Ovary (tissue), 9 donors: ENCODE measurements around the gene UNC5A. TPM values are rescaled to one million over a fixed set of nuclear protein-coding genes. Genes with fewer than 3 reads are reported as not detected.

Experiments used
- DNase-seq, 5 donors: peaks; one replicate each; pipeline ENCODE4 v3.0.0-alpha.2; 2019 to 2020
- H3K27ac ChIP-seq, 2 donors: fragments of 200-600 bp; one replicate each; pipeline versions ENCODE4 v1.5.1 to v1.8.0; 2019 to 2022
- H3K27me3 ChIP-seq: fragments of 200-600 bp; one replicate; pipeline ENCODE4 v1.8.0; 2022
- H3K36me3 ChIP-seq: fragments of 200-600 bp; sonication (generic); one replicate; pipeline ENCODE4 v1.5.1; 2019
- H3K4me1 ChIP-seq: one replicate; pipeline ENCODE4 v1.8.1; 2013; ENCODE audit warnings: mild to moderate bottlenecking, moderate library complexity; ENCODE audit not compliant: insufficient read depth
- H3K4me3 ChIP-seq: fragments of 200-600 bp; sonication (generic); one replicate; pipeline ENCODE4 v1.5.1; 2017
- H3K9me3 ChIP-seq, 2 donors: fragments of 200-600 bp in 1 of 2; sonication (generic) in 1 of 2; one replicate each; pipeline versions ENCODE4 v1.5.1 to v1.8.1; 2013 to 2019; ENCODE audit warnings: mild to moderate bottlenecking in 1 of 2, moderate library complexity in 1 of 2
- EP300 ChIP-seq: sonication (generic); formaldehyde crosslinking; IDR thresholded peaks from one replicate; pipeline ENCODE4 v1.6.1; 2017; ENCODE audit warnings: antibody characterized with exemption
- POLR2A ChIP-seq: fragments of 450-650 bp; IDR thresholded peaks from one replicate; pipeline ENCODE4 v1.6.1; 2017; ENCODE audit warnings: antibody characterized with exemption, mild to moderate bottlenecking, moderate library complexity
- WGBS, 3 donors: extraction: QIAGEN DNeasy Blood & Tissue Kit in 1 of 3; methylation state at CpG; one replicate each; pipeline versions ENCODE4 v1.1.5 to v1.1.7; 2013 to 2017; 5-methylcytosine and 5-hydroxymethylcytosine counted together
- intact Hi-C, 4 donors: fragments of 100-400 bp; cut with DNase I; formaldehyde crosslinking; loops; one replicate each; pipeline versions ENCODE4 v1.11.0 to v1.15.1; 2022 to 2023
- polyA plus RNA-seq, 2 donors: library from polyadenylated mRNA; stranded (reverse); fragments of 200-250 nt in 1 of 2; fragments of 350-450 nt in 1 of 2; fragmentation: Illumina TruSeq in 1 of 2; extraction: RNeasy Lipid Tissue Mini Kit (QIAGEN cat#74804) in 1 of 2; gene quantifications; one replicate each; pipeline ENCODE4 v1.2.3, GENCODE V29; 2013 to 2014
- total RNA-seq, 7 donors: library from RNA; depleted of rRNA in 2 of 7; stranded (reverse); fragments of >200 nt in 2 of 7; fragmentation: NEBNext Ultra II Directional in 3 of 7; extraction: Animal tissue kit (Norgen Biotek cat#: 25700) in 3 of 7; gene quantifications; one replicate each; pipeline versions ENCODE4 v1.1.0 to v1.2.4, GENCODE V29; 2016 to 2023
- TF ChIP-seq, protein P1 (sequence below), 3 donors: fragments of 450-650 bp in 2 of 3; fragments of 200-600 bp in 1 of 3; IDR thresholded peaks; one replicate each; pipeline versions ENCODE4 v1.5.1 to v1.8.0; 2016 to 2022; ENCODE audit warnings: antibody characterized with exemption in 3 of 3, mild to moderate bottlenecking in 1 of 3
- donor health status: DM: no; HTN: no; CAD: no; lungs with moderate emphysema.
- donor health status: DM: no; HTN: no; CAD: no.
- donor health status: Bipolar disorder and iron deficiency.
- donor health status: DM: yes; HTN: yes; CAD: no.
- donor health status: DM: no; HTN: no; CAD: no.
- donor health status: DM: yes; HTN: yes; CAD: no.

The UNC5A gene
- total and polyA plus RNA-seq, 9 donors = 0.08 to 0.82 (median 0.26) TPM; not detected in 1

DNA sequence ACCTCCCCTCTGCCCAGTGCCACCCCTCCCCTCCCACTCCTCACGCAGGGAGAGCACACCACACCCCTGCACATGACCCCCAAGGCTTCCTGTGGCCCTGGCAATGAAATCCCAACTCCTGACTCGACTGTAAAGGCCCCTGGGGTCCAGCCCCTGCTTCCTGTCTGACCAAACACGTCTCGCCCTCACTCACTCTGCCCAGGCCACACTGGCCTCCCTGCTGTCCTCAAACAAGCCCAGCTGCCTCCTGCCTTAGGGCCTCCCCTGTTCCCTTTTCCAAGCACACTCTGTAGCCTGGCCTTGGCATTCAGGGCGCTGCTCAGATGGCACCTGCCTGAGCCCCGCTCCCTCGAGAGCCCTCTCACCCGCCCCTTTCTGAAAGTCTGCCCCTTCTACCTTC is 46.4 kb downstream of the UNC5A start:
- no peaks in the 10 kb centered on the region for H3K4me1 ChIP-seq
- no peaks in the 10 kb centered on the region for H3K27me3 ChIP-seq
- intact Hi-C loops = no loop called here
- WGBS, 3 donors = 51 to 67% (median 58%) methylated on average over 8 of the region's 8 CpGs
- no peak for TF ChIP-seq POLR2A
- TF ChIP-seq EP300 = no peak
- TF ChIP-seq, protein P1, sequence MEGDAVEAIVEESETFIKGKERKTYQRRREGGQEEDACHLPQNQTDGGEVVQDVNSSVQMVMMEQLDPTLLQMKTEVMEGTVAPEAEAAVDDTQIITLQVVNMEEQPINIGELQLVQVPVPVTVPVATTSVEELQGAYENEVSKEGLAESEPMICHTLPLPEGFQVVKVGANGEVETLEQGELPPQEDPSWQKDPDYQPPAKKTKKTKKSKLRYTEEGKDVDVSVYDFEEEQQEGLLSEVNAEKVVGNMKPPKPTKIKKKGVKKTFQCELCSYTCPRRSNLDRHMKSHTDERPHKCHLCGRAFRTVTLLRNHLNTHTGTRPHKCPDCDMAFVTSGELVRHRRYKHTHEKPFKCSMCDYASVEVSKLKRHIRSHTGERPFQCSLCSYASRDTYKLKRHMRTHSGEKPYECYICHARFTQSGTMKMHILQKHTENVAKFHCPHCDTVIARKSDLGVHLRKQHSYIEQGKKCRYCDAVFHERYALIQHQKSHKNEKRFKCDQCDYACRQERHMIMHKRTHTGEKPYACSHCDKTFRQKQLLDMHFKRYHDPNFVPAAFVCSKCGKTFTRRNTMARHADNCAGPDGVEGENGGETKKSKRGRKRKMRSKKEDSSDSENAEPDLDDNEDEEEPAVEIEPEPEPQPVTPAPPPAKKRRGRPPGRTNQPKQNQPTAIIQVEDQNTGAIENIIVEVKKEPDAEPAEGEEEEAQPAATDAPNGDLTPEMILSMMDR (IDR thresholded peaks at IDR 0.05) = no peak
- H3K36me3 ChIP-seq = no peaks in the 10 kb centered on the region
- H3K27ac ChIP-seq = no peak overlapping the region
- DNase-seq = no peak
- no peak overlapping the region for H3K4me3 ChIP-seq
- H3K9me3 ChIP-seq = no peaks in the 10 kb centered on the region

DNA sequence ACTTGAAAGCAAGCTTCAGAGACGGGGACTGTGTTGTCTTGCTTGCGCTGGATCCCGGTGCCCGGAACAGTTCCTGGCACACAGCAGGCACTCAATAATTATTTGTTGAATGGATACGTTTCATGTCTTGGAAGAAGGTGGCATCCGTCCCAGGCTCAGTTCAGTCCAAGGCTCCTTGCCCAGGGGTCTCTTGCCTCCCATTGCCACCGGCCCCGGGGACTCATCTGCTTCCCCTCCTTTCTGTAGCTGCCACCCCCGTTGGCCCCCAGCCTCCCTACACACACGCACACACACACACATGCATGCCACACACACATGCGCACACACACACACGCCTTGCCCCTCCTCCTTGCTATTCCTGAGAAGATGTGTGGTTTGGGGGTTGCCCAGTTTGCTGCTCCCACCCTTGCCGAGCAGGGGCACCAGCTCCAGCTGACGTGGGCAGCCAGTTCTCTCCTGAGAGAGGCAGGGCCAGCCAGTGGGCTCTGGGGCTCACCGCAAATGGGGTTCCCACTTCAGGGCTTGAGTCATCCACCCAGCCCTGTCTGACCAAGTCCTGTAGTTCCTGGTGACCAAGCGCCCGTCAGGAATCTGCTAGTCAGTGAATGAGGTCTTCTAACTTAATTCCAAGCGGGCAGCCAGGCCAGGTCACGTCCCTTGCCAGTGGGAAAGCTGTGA is 47.0 kb downstream of the UNC5A start:
- no peaks in the 10 kb centered on the region for H3K36me3 ChIP-seq
- H3K27me3 ChIP-seq = no peaks in the 10 kb centered on the region
- DNase-seq = no peak
- WGBS, 3 donors = 61 to 68% (median 66%) methylated on average over 19 of the region's 19 CpGs
- no peaks in the 10 kb centered on the region for H3K4me1 ChIP-seq
- H3K4me3 ChIP-seq = no peak overlapping the region
- TF ChIP-seq EP300 = no peak
- TF ChIP-seq POLR2A = no peak
- TF ChIP-seq, protein P1 (IDR thresholded peaks at IDR 0.05) = no peak
- no peaks in the 10 kb centered on the region for H3K9me3 ChIP-seq
- intact Hi-C loops = no loop called here
- H3K27ac ChIP-seq = no peak overlapping the region

DNA sequence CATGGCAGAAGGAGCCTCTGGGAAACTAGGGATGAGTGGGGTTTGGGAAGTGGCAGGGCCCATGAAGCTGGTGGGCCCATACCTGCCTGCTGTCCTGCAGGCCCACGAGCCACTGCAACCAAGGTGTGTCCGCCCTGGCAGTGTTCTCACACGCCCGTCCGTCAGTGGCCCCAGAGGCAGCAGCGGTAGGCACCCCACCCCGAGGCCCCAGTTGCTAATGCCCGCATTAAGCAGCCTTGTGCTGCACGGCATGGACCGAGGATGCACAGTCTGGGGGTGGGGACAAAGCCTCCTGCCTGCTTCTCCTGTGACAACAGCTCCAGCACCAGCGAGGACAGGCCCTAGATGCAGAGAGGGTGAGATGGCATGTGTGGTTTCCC is 47.5 kb downstream of the UNC5A start:
- 78 to 84% (median 83%) methylated on average over 11 of the region's 11 CpGs for WGBS, 3 donors
- H3K27me3 ChIP-seq = no peaks in the 10 kb centered on the region
- H3K9me3 ChIP-seq = no peaks in the 10 kb centered on the region
- no peak for DNase-seq
- no peak overlapping the region for H3K4me3 ChIP-seq
- H3K4me1 ChIP-seq = no peaks in the 10 kb centered on the region
- no peaks in the 10 kb centered on the region for H3K36me3 ChIP-seq
- TF ChIP-seq EP300 (no peak), POLR2A (no peak)
- TF ChIP-seq, protein P1 (IDR thresholded peaks at IDR 0.05) = no peak
- no peak overlapping the region for H3K27ac ChIP-seq
- intact Hi-C loops = no loop called here

DNA sequence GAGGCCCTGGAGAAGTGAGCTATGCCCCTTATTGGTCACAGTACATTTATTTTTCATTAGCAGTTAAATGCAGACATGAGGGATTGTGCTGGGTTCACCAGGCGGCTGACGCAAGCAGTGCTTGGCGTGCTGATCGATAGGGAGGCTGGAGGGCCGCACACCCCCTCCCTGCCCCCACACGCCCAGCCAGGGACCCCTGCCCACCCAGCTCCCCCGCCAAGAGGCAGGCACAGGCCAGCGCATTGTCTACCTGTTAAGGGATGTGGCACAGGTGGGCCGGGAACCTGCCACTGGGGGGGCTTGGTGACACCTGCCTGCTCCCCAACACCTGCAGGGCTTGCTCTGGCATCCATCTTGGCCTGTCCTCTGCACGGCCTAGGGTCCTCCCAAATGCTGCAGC is 49.6 kb downstream of the UNC5A start:
- WGBS, 3 donors = 52 to 68% (median 65%) methylated on average over 8 to 10 of the region's 10 CpGs
- Histone ChIP-seq H3K27ac (no peak overlapping the region), H3K9me3 (no peaks in the 10 kb centered on the region), H3K27me3 (no peaks in the 10 kb centered on the region), H3K36me3 (no peaks in the 10 kb centered on the region), H3K4me3 (no peak overlapping the region), H3K4me1 (no peaks in the 10 kb centered on the region)
- no peak for TF ChIP-seq POLR2A
- no peak for TF ChIP-seq EP300
- intact Hi-C loops = no loop called here
- no peak for DNase-seq

DNA sequence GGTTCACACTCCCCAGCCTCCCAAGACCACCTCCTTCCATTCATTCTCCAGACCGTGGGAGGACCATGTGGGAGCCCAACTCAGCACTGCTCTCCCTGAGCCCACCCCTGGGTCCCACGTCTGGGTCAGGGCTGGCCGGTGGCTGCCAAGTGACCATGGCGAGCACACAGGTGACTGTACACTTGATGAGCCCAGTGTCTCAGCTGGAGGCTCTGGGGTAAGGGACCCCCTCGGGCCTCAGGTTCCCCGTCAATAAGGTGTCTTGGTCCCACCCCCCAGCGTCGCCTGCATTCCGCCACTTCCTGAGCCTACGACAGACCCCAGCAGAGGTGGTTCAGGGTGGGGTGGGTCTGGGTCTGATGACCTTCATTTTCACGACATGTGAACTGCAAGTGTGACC is 50.0 kb downstream of the UNC5A start:
- no peaks in the 10 kb centered on the region for H3K9me3 ChIP-seq
- TF ChIP-seq POLR2A = no peak
- TF ChIP-seq, protein P1 (IDR thresholded peaks at IDR 0.05) = no peak
- DNase-seq = no peak
- no peak overlapping the region for H3K4me3 ChIP-seq
- H3K36me3 ChIP-seq = no peaks in the 10 kb centered on the region
- H3K27ac ChIP-seq = no peak overlapping the region
- no peaks in the 10 kb centered on the region for H3K27me3 ChIP-seq
- intact Hi-C loops = no loop called here
- H3K4me1 ChIP-seq = no peaks in the 10 kb centered on the region
- 69 to 75% (median 73%) methylated on average over 11 of the region's 11 CpGs for WGBS, 3 donors
